ENCODE measurements around the gene CYP24A1.

DNA sequence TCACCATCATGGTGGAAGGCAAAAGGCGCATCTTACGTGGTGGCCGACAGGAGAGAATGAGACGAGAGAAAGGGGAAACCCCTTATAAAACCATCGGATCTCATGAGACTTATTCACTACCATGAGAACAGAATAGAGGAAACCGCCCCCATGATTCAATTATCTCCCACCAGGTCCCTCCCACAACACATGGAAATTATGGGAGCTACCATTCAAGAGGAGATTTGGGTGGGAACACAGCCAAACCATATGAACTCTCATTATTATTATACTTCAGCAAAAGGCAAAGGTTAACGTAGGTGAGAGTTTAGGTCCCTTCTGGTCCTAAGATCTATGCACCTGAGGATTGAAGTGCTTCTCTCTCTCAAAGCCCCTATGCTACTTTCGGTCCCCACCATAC is 31.7 kb upstream of the CYP24A1 start:
- TF ChIP-seq, protein P1, sequence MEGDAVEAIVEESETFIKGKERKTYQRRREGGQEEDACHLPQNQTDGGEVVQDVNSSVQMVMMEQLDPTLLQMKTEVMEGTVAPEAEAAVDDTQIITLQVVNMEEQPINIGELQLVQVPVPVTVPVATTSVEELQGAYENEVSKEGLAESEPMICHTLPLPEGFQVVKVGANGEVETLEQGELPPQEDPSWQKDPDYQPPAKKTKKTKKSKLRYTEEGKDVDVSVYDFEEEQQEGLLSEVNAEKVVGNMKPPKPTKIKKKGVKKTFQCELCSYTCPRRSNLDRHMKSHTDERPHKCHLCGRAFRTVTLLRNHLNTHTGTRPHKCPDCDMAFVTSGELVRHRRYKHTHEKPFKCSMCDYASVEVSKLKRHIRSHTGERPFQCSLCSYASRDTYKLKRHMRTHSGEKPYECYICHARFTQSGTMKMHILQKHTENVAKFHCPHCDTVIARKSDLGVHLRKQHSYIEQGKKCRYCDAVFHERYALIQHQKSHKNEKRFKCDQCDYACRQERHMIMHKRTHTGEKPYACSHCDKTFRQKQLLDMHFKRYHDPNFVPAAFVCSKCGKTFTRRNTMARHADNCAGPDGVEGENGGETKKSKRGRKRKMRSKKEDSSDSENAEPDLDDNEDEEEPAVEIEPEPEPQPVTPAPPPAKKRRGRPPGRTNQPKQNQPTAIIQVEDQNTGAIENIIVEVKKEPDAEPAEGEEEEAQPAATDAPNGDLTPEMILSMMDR (IDR thresholded peaks at IDR 0.05): no peak
- TF ChIP-seq POLR2A (IDR thresholded peaks at IDR 0.05): no peak
- TF ChIP-seq POLR2AphosphoS5 (IDR thresholded peaks at IDR 0.05; ENCODE audit: insufficient read depth in 1 of 2, low read depth in 1 of 2): no peak
